H1 (cell line): ENCODE measurements around the gene HLTF. TPM values are rescaled to one million over a fixed set of nuclear protein-coding genes. Genes with fewer than 3 reads are reported as not detected.

Experiments used
- CHD1 ChIP-seq: IDR thresholded peaks from 2 replicates; pipeline ENCODE4 v1.6.1; 2012; ENCODE audit warnings: low read depth, low read length, improper control_type of control experiment
- CTCF ChIP-seq, 3 experiments: IDR thresholded peaks; 1 replicate in 2 of 3; 2 replicates in 1 of 3; pipeline versions ENCODE4 v1.5.1 to v1.6.1; 2011; ENCODE audit warnings: low read length in 3 of 3, mild to moderate bottlenecking in 3 of 3, inconsistent platforms in 2 of 3, low read depth in 1 of 3, moderate library complexity in 1 of 3; ENCODE audit not compliant: insufficient read depth in 1 of 3; ENCODE audit errors: control extremely low read depth in 1 of 3
- NANOG ChIP-seq: IDR thresholded peaks from 2 replicates; pipeline ENCODE4 v1.6.1; 2011; ENCODE audit warnings: low read length, low read depth, mild to moderate bottlenecking, inconsistent platforms; ENCODE audit not compliant: insufficient read depth, poor library complexity, severe bottlenecking
- POLR2A ChIP-seq, 2 experiments: IDR thresholded peaks; 1 replicate in 1 of 2; 2 replicates in 1 of 2; pipeline ENCODE4 v1.6.1; 2011; ENCODE audit warnings: low read depth in 2 of 2, low read length in 2 of 2, mild to moderate bottlenecking in 2 of 2; ENCODE audit errors: control extremely low read depth in 1 of 2
- RFX5 ChIP-seq: IDR thresholded peaks from 2 replicates; pipeline ENCODE4 v1.6.1; 2011; ENCODE audit warnings: low read depth, low read length, improper control_type of control experiment, borderline replicate concordance
- SIN3A ChIP-seq, 2 experiments: IDR thresholded peaks in 1 of 2; conservative IDR thresholded peaks in 1 of 2; 2 replicates each; pipeline ENCODE4 v1.6.1; 2011 to 2012; ENCODE audit warnings: low read length in 2 of 2, improper control_type of control experiment in 1 of 2, low read depth in 1 of 2, mild to moderate bottlenecking in 1 of 2
- SP4 ChIP-seq: IDR thresholded peaks from 2 replicates; pipeline ENCODE4 v1.6.1; 2012; ENCODE audit warnings: low read length, inconsistent platforms
- polyA plus RNA-seq, 7 experiments: library from polyadenylated mRNA; depleted of rRNA in 3 of 7; stranded (reverse) in 5 of 7; unstranded in 2 of 7; fragments of >200 nt in 5 of 7; fragments of 200-250 nt in 2 of 7; gene quantifications; 1 replicate in 5 of 7; 2 replicates in 1 of 7; 4 replicates in 1 of 7; pipeline versions ENCODE4 v1.2.1 to v1.2.3, GENCODE V29; 2011 to 2013; ENCODE audit warnings: missing spikeins in 2 of 7, mixed read lengths in 2 of 7
- total RNA-seq: library from RNA; stranded (reverse); fragmentation: NEBNext Ultra II Directional; extraction: Animal tissue kit (Norgen Biotek cat#: 25700); gene quantifications from 2 replicates; pipeline ENCODE4 v1.2.1, GENCODE V29; 2021
- TF ChIP-seq, protein P1 (sequence below): IDR thresholded peaks from 2 replicates; pipeline ENCODE4 v1.6.1; 2011; ENCODE audit warnings: low read length, improper control_type of control experiment

HLTF gene
- total and polyA plus RNA-seq, 2 of the 8 experiments (the other 6 are each of a cell fraction or from before 2014, with no cell fraction given) = 18.1 to 60.3 TPM

GRCh38 chr3:149086232-149086988 lies at the start of gene HLTF (continued):
- TF ChIP-seq CTCF (IDR thresholded peaks at IDR 0.05; ENCODE audit: control extremely low read depth in 1 of 3, insufficient read depth in 1 of 3, low read depth in 1 of 3, low read length in 3 of 3) (no peak), POLR2A (IDR thresholded peaks at IDR 0.05; ENCODE audit: control extremely low read depth in 1 of 2, low read depth in 2 of 2, low read length in 2 of 2) (peak; percentile 47 to 71), SIN3A (conservative IDR thresholded peaks at IDR 0.05 in 1 of 2, IDR thresholded peaks at IDR 0.05 in 1 of 2; ENCODE audit: low read depth in 1 of 2, low read length in 2 of 2) (peak in 1 of 2 experiments; percentile 21; a peak in 1 of 4 replicates), SP4 (peak; percentile 68), RFX5 (no peak), NANOG (peak; percentile 61), CHD1 (no peak)
- TF ChIP-seq, protein P1, sequence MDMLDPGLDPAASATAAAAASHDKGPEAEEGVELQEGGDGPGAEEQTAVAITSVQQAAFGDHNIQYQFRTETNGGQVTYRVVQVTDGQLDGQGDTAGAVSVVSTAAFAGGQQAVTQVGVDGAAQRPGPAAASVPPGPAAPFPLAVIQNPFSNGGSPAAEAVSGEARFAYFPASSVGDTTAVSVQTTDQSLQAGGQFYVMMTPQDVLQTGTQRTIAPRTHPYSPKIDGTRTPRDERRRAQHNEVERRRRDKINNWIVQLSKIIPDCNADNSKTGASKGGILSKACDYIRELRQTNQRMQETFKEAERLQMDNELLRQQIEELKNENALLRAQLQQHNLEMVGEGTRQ = peak; percentile 41; the same call in 1 of the 2 replicates
